Neural cell (in vitro differentiated cells): ENCODE data around the gene CRIP1. TPM values are rescaled to one million over a fixed set of nuclear protein-coding genes. Genes with fewer than 3 reads are reported as not detected.

ENCODE experiments used
- H2AFZ ChIP-seq: fragments of 200-600, 300-800 bp; sonication (generic), shearing (Covaris generic); 2 replicates; pipeline ENCODE4 v1.6.0; 2014; ENCODE audit warnings: low read depth, mild to moderate bottlenecking, antibody characterized with exemption, low read length, moderate library complexity
- H3F3A ChIP-seq: fragments of 200-600 bp; shearing (Covaris generic); 2 replicates; pipeline ENCODE4 v1.6.1; 2016; ENCODE audit warnings: mild to moderate bottlenecking, moderate library complexity, mixed read lengths, antibody characterized with exemption, low read length; ENCODE audit not compliant: insufficient read depth, poor library complexity, severe bottlenecking
- H3K27ac ChIP-seq: fragments of 200-600, 300-800 bp; sonication (generic), shearing (Covaris generic); 2 replicates; pipeline ENCODE4 v1.5.1; 2014; ENCODE audit warnings: mild to moderate bottlenecking, low read length, moderate library complexity
- H3K27me3 ChIP-seq: fragments of 300-800, 200-600 bp; sonication (generic), shearing (Covaris generic); 2 replicates; pipeline ENCODE4 v1.6.0; 2014; ENCODE audit warnings: mild to moderate bottlenecking, low read depth, low read length, moderate library complexity; ENCODE audit not compliant: insufficient read depth
- H3K36me3 ChIP-seq: fragments of 300-800, 200-600 bp; sonication (generic), shearing (Covaris generic); 2 replicates; pipeline ENCODE4 v1.5.1; 2014; ENCODE audit warnings: mild to moderate bottlenecking, antibody characterized with exemption, low read length, moderate library complexity; ENCODE audit not compliant: insufficient read depth
- H3K4me2 ChIP-seq: fragments of 300-800, 200-600 bp; sonication (generic), shearing (Covaris generic); 2 replicates; pipeline ENCODE4 v1.6.0; 2014; ENCODE audit warnings: mild to moderate bottlenecking, low read length
- H3K4me3 ChIP-seq: fragments of 300-800, 200-600 bp; sonication (generic), shearing (Covaris generic); 2 replicates; pipeline ENCODE4 v1.5.1; 2014; ENCODE audit warnings: mild to moderate bottlenecking, low read length, moderate library complexity
- H3K79me2 ChIP-seq: fragments of 200-600 bp; shearing (Covaris generic); replicated peaks from 2 replicates; pipeline ENCODE4 v1.6.0; 2014; ENCODE audit warnings: mild to moderate bottlenecking, low read length, moderate library complexity; ENCODE audit not compliant: insufficient read depth
- H3K9ac ChIP-seq: fragments of 300-800, 200-600 bp; sonication (generic), shearing (Covaris generic); 2 replicates; pipeline ENCODE4 v1.6.1; 2016; ENCODE audit warnings: mild to moderate bottlenecking, low read length, mixed read lengths
- H3K9me2 ChIP-seq: fragments of 200-600 bp; shearing (Covaris generic); 2 replicates; pipeline ENCODE4 v1.6.1; 2016; ENCODE audit warnings: mild to moderate bottlenecking, low read length, mixed read lengths; ENCODE audit not compliant: insufficient read depth
- H3K9me3 ChIP-seq: fragments of 200-600, 300-800 bp; sonication (generic), shearing (Covaris generic); 2 replicates; pipeline ENCODE4 v1.6.1; 2016; ENCODE audit warnings: mild to moderate bottlenecking, mixed run types, low read length, moderate library complexity, mixed read lengths
- H4K20me1 ChIP-seq: fragments of 200-600 bp; shearing (Covaris generic); 2 replicates; pipeline ENCODE4 v1.6.1; 2016; ENCODE audit warnings: mild to moderate bottlenecking, mixed run types; ENCODE audit not compliant: insufficient read depth
- EP300 ChIP-seq: fragments of 450-650 bp; conservative IDR thresholded peaks from 2 replicates; pipeline ENCODE4 v1.6.1; 2014; ENCODE audit warnings: antibody characterized with exemption, mild to moderate bottlenecking, moderate library complexity; ENCODE audit not compliant: poor library complexity, severe bottlenecking
- POLR2AphosphoS5 ChIP-seq: IDR thresholded peaks from 2 replicates; pipeline ENCODE4 v1.6.1; 2012
- RAD21 ChIP-seq: fragments of 450-650 bp; conservative IDR thresholded peaks from 2 replicates; pipeline ENCODE4 v1.6.1; 2014; ENCODE audit warnings: antibody characterized with exemption, mild to moderate bottlenecking, moderate library complexity
- REST ChIP-seq: IDR thresholded peaks from 2 replicates; pipeline ENCODE4 v1.6.1; 2012; ENCODE audit warnings: borderline replicate concordance
- SMC3 ChIP-seq: fragments of 450-650 bp; conservative IDR thresholded peaks from 2 replicates; pipeline ENCODE4 v1.6.1; 2014; ENCODE audit warnings: antibody characterized with exemption, mild to moderate bottlenecking, moderate library complexity; ENCODE audit not compliant: poor library complexity
- TAF1 ChIP-seq: IDR thresholded peaks from 2 replicates; pipeline ENCODE4 v1.6.1; 2012; ENCODE audit warnings: low read depth
- polyA plus RNA-seq: library from polyadenylated mRNA; depleted of rRNA; stranded (reverse); fragments of >200 nt; gene quantifications from 2 replicates; pipeline ENCODE4 v1.2.3, GENCODE V29; 2014
- TF ChIP-seq, protein P1 (sequence below): fragments of 450-650 bp; IDR thresholded peaks from 2 replicates; pipeline ENCODE4 v1.5.1; 2014; ENCODE audit warnings: antibody characterized with exemption, mild to moderate bottlenecking, moderate library complexity; ENCODE audit not compliant: poor library complexity, severe bottlenecking

The CRIP1 gene
- polyA plus RNA-seq, 1 donor from 2014 or later = 0.58 TPM

- no peaks in the 10 kb centered on the region for H3K9me3 ChIP-seq
- H3K36me3 ChIP-seq = no peaks in the 10 kb centered on the region
- H3K79me2 ChIP-seq = no peaks in the 10 kb centered on the region
- no peaks in the 10 kb centered on the region for H3K27me3 ChIP-seq
- TF ChIP-seq, protein P1, sequence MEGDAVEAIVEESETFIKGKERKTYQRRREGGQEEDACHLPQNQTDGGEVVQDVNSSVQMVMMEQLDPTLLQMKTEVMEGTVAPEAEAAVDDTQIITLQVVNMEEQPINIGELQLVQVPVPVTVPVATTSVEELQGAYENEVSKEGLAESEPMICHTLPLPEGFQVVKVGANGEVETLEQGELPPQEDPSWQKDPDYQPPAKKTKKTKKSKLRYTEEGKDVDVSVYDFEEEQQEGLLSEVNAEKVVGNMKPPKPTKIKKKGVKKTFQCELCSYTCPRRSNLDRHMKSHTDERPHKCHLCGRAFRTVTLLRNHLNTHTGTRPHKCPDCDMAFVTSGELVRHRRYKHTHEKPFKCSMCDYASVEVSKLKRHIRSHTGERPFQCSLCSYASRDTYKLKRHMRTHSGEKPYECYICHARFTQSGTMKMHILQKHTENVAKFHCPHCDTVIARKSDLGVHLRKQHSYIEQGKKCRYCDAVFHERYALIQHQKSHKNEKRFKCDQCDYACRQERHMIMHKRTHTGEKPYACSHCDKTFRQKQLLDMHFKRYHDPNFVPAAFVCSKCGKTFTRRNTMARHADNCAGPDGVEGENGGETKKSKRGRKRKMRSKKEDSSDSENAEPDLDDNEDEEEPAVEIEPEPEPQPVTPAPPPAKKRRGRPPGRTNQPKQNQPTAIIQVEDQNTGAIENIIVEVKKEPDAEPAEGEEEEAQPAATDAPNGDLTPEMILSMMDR = peak; percentile 49
- TF ChIP-seq POLR2AphosphoS5 = no peak
- no peak for TF ChIP-seq TAF1
- no peak for TF ChIP-seq EP300
- peak; percentile 42 for TF ChIP-seq SMC3
- TF ChIP-seq REST = no peak
- H3K4me2 ChIP-seq = no peak overlapping the region
- H3K9me2 ChIP-seq = no peaks in the 10 kb centered on the region
- no peak overlapping the region for H2AFZ ChIP-seq
- no peak overlapping the region for H3K27ac ChIP-seq
- no peak overlapping the region for H3K9ac ChIP-seq
- H3K4me3 ChIP-seq = no peak overlapping the region
- no peaks in the 10 kb centered on the region for H3F3A ChIP-seq
- H4K20me1 ChIP-seq = no peaks in the 10 kb centered on the region
These were observed 38.0 kb upstream of the CRIP1 start for GRCh38 chr14:105448706-105449111.

DNA sequence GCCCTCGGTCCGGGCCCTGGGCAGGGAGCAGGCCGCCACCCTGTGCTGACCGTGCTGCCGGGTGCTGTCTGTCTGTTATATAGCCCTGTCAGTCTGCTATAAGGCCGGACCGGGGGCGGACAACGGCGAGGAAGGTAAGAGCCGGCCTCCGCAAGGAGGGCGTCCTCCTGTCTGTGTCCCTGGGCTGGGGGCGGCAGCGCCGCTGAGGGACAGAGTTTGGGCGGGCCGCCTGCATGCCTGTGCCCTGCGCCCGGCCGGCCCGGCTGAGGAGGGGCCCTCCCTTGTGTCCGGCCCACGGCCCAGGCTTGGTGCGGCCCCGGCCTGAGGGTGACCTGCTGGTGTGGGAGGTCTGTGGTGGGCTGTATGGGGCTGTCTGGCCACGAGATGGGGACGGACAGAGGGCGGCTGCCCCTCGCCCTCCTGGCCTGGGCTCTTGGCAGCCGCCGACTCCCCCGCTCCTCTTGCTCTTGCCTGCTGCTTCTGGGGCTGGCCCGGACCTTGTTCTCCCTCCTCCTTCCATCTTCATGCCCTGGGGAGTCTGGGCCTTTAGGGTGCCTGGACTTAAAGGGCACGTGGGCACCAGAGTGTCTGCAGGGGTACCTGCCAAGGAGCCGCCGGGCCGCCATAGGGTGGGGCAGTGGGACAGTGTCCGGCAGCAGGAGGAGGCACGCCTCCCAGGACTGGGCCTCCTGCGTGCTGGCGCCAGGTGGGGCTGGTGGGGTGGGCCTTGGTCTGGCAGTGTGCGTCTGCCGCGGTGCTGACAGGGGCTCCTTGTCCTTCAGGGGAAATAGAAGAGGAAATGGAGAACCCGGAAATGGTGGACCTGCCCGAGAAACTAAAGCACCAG is 37.2 kb upstream of the CRIP1 start:
- no peaks in the 10 kb centered on the region for H3K79me2 ChIP-seq
- no peak overlapping the region for H3K4me2 ChIP-seq
- H3K27me3 ChIP-seq = no peaks in the 10 kb centered on the region
- H3F3A ChIP-seq = no peaks in the 10 kb centered on the region
- no peak overlapping the region for H2AFZ ChIP-seq
- no peaks in the 10 kb centered on the region for H3K9me2 ChIP-seq
- H3K36me3 ChIP-seq = no peaks in the 10 kb centered on the region
- no peak overlapping the region for H3K4me3 ChIP-seq
- TF ChIP-seq SMC3 = no peak
- no peak for TF ChIP-seq REST
- TF ChIP-seq POLR2AphosphoS5 = no peak
- TF ChIP-seq RAD21 = no peak
- no peak for TF ChIP-seq EP300
- H3K27ac ChIP-seq = no peak overlapping the region
- no peaks in the 10 kb centered on the region for H4K20me1 ChIP-seq
- H3K9ac ChIP-seq = no peak overlapping the region
- H3K9me3 ChIP-seq = no peaks in the 10 kb centered on the region
